HG03439 (cell line): Measurements from ENCODE around the gene PCDHGB7.
"Not testable (repeated sequence)": the region's sequence is repeated elsewhere in the genome, so short reads cannot be mapped to it uniquely, and the experiment has no call there.

Experiments used
- ATAC-seq: cut with Tn5 transposase; IDR thresholded peaks from one replicate; pipeline ENCODE4 v1.9.1; 2021; ENCODE audit warnings: mild to moderate bottlenecking, moderate library complexity; ENCODE audit not compliant: unreplicated experiment

Gene PCDHGB7

DNA sequence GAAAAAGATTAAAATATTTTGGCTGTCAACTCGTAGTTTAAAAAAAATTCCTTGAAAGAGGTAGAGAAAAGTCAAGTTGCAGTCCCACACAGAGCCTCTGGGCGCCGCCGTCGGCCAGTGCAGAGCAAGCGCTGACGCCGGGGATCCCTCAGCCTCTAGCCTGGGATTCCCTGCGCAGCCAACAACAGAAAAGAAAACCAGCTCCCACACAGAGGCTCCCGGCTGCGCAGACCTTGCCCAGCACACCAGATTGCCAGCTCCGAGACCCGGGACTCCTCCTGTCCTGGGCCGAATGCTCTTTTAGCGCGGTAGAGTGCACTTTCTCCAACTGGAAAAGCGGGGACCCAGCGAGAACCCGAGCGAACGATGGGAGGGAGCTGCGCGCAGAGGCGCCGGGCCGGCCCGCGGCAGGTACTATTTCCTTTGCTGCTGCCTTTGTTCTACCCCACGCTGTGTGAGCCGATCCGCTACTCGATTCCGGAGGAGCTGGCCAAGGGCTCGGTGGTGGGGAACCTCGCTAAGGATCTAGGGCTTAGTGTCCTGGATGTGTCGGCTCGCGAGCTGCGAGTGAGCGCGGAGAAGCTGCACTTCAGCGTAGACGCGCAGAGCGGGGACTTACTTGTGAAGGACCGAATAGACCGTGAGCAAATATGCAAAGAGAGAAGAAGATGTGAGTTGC is at the start of gene PCDHGB7:
Gene PCDHGB7 (plus strand): TSS at position 184 of the 679 bp plus-strand sequence. CDS start 183 bp downstream, at position 367.
- ATAC-seq = not testable (repeated sequence)

DNA sequence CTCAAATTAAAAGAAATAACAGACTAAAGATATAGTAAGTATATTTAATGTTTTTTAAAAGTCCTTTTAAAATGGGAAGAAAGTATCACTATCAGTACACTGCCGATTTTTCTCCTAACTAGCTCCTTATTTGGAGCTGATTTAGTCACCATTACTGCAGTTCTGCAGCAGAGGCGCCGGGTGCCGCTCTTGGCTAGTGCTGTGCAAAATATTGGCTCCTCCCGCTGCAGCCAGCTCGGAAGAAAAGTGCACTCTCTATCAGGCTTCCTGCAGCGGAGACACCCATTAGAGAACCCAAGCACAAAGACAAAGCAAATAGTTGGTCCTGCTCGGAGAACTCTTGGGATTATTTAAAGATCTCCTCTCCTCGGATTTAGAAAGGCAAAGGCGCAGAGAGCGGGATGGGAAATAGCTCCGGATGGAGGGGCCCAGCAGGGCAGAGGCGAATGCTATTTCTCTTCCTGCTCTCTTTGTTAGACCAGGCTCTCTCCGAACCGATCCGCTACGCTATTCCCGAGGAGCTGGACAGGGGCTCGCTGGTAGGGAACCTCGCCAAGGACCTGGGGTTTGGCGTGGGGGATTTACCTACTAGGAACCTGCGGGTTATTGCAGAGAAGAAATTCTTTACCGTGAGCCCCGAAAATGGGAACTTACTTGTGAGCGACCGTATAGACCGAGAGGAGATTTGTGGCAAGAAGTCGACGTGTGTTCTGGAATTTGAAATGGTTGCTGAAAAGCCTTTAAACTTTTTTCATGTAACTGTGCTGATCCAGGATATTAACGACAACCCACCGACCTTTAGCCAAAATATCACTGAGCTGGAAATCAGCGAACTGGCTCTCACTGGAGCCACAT is 47.3 kb upstream of the PCDHGB7 start, which contains the start of gene PCDHGB3:
Gene PCDHGB3 (plus strand): TSS at position 249 of the 855 bp plus-strand sequence. CDS start 153 bp downstream, at position 402.
- ATAC-seq = peak; percentile 88

DNA sequence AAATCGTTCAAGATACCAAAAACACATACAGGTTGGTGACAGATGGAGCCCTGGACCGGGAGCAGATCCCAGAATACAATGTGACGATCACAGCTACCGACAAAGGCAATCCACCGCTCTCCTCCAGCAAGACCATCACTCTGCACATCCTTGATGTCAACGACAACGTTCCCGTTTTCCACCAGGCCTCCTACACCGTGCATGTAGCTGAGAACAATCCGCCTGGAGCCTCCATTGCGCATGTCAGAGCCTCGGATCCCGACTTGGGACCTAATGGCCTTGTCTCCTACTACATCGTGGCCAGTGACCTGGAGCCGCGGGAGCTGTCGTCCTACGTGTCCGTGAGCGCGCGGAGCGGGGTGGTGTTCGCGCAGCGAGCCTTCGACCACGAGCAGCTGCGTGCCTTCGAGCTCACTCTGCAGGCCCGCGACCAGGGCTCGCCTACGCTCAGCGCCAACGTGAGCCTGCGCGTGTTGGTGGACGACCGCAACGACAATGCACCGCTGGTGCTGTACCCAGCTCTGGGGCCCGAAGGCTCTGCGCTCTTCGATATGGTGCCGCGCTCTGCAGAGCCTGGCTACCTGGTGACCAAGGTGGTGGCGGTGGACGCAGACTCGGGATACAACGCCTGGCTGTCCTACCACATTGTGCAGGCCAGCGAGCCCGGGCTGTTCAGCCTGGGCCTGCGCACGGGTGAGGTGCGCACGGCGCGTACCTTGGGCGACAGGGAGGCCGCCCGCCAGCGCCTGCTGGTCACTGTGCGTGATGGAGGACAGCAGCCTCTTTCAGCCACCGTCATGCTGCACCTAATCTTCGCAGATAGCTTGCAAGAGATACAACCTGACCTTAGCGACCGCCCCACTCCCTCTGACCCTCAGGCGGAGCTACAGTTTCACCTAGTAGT is 45.7 kb upstream of the PCDHGB7 start:
- ATAC-seq = no peak

DNA sequence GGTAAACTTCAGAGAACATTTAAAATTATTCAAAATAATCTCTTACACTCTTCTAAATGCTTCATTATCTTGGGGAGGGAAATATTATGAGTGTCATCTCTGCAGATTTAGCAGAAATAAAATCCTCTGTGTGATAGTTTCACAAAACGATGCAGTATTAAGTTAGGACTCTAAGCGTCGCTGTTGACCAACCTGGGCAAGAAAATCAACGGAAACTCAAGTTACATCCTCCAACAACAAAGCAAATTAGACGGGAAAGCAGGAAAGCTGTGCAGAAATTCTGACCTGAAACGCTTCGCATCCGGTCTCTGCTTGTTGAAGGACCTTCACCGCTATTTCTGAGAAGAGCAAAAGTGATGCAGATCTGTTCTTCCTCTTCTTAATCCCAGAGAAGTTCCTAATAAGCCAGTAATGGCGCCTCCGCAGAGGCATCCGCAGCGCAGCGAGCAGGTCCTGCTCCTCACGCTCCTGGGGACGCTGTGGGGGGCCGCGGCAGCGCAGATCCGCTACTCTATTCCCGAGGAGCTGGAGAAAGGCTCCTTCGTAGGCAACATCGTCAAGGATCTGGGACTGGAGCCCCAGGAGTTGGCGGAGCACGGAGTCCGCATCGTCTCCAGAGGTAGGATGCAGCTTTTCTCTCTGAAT is 43.7 kb upstream of the PCDHGB7 start, which contains the start of gene PCDHGA6:
Gene PCDHGA6 (plus strand): TSS at position 219 of the 645 bp plus-strand sequence. CDS start 193 bp downstream, at position 412.
- no peak for ATAC-seq

DNA sequence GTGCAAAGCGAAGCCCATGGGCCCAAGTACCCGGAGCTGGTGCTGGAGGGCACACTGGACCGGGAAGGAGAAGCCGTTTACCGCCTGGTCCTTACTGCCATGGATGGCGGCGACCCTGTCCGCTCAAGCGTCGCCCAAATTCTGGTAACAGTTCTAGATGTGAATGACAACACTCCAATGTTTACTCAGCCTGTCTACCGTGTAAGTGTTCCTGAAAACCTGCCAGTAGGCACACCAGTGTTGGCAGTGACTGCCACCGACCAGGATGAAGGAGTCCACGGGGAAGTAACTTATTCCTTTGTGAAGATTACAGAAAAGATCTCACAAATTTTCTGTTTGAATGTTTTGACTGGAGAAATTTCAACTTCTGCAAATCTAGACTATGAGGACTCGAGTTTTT is 42.9 kb upstream of the PCDHGB7 start:
- ATAC-seq = no peak

DNA sequence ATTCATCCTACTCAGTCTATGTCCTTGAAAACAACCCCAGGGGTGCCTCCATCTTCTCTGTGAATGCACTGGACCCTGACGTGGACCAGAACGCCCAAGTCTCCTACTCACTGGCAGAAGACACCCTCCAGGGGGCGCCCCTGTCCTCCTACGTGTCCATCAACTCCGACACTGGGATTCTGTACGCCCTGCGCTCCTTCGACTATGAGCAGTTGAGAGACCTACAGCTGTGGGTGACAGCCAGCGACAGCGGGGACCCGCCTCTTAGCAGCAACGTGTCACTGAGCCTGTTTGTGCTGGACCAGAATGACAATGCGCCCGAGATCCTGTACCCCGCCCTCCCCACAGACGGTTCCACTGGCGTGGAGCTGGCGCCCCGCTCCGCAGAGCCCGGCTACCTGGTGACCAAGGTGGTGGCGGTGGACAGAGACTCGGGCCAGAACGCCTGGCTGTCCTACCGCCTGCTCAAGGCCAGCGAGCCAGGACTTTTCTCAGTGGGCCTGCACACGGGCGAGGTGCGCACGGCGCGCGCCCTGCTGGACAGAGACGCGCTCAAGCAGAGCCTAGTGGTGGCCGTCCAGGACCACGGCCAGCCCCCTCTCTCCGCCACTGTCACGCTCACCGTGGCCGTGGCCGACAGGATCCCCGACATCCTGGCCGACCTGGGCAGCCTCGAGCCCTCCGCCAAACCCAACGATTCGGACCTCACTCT is 41.9 kb upstream of the PCDHGB7 start:
- not testable (repeated sequence) for ATAC-seq

DNA sequence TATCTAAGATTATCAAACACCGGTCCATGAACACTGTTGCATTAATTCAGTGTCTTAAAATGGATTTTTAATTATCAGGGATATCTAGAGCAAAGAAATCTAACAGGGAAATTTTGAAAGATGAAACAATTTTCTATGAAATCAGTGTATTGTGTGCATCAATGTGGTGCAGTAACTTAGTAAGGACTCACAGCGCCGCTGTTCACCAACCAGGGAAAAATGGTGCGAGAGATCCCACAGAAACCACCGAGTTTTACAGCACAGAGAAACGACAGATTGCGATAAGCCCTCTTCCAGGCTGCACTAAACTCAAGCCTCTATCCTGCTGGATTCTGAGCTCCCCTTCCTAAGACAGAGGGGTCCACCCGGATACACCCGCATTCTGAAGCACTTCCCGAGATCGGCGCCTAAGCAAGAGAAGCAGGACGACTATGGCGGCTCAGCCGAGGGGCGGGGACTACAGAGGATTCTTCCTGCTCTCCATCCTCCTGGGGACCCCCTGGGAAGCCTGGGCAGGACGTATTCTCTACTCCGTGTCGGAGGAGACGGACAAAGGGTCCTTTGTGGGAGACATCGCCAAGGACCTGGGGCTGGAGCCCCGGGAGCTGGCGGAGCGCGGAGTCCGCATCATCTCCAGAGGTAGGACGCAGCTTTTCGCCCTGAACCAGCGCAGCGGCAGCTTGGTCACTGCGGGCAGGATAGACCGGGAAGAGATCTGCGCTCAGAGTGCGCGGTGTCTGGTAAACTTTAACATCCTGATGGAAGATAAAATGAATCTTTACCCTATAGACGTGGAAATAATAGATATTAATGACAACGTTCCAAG is 34.8 kb upstream of the PCDHGB7 start, which contains the start of gene PCDHGA7:
Gene PCDHGA7 (plus strand): TSS at position 274 of the 826 bp plus-strand sequence. CDS start 158 bp downstream, at position 432.
- no peak for ATAC-seq

DNA sequence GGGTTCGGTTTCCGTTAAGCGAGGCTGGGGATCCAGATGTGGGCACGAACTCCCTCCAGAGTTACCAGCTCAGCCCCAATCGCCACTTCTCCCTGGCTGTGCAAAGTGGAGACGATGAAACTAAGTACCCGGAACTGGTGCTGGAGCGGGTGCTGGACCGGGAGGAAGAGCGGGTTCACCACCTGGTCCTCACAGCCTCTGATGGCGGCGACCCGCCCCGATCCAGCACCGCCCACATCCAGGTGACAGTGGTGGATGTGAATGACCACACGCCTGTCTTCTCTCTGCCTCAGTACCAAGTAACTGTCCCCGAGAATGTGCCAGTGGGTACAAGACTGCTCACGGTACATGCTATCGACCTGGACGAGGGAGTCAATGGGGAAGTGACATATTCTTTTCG is 34.1 kb upstream of the PCDHGB7 start:
- ATAC-seq = no peak

DNA sequence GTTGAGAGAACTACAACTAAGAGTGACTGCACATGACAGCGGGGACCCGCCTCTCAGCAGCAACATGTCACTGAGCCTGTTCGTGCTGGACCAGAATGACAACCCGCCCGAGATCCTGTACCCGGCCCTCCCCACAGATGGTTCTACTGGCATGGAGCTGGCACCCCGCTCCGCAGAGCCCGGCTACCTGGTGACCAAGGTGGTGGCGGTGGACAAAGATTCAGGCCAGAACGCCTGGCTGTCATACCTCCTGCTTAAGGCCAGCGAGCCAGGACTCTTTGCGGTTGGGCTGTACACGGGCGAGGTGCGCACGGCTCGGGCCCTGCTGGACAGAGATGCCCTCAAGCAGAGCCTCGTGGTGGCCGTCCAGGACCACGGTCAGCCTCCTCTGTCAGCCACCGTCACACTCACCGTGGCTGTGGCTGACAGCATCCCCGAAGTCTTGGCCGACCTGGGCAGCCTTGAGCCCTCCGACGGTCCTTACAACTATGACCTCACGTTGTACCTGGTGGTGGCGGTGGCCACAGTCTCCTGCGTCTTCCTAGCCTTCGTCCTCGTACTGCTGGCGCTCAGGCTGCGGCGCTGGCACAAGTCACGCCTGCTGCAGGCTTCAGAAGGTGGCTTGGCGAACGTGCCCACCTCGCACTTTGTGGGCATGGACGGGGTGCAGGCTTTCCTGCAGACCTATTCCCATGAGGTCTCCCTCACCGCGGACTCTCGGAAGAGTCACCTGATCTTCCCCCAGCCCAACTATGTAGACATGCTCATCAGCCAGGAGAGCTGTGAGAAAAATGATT is 32.8 kb upstream of the PCDHGB7 start:
- no peak for ATAC-seq

DNA sequence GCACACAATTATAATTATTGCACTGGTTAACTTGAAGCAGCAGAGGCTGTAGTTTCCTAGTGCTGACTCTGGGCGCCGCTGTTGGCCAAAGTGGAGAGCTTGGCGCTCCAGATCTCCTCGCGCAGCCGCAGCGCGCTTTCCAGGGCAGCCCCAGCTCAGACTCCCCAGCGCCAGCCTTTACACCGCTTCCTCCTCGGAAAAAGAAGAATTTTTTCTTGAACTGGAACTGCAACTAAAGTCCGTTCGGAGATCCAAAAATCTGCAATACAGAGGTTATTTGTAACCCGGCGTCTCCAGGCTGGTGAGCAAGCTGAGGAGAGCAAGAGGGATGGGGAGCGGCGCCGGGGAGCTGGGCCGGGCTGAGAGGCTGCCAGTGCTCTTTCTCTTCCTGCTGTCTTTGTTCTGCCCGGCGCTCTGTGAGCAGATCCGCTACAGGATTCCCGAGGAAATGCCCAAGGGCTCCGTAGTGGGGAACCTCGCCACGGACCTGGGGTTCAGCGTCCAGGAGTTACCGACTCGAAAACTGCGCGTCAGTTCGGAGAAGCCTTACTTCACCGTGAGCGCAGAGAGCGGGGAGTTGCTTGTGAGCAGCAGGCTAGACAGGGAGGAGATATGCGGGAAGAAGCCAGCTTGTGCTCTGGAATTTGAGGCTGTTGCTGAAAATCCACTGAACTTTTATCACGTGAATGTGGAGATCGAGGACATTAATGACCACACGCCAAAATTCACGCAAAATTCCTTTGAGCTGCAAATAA is 29.7 kb upstream of the PCDHGB7 start, which contains the start of gene PCDHGB4:
Gene PCDHGB4 (plus strand): TSS at position 142 of the 755 bp plus-strand sequence. CDS start 187 bp downstream, at position 329.
- not testable (repeated sequence) for ATAC-seq

DNA sequence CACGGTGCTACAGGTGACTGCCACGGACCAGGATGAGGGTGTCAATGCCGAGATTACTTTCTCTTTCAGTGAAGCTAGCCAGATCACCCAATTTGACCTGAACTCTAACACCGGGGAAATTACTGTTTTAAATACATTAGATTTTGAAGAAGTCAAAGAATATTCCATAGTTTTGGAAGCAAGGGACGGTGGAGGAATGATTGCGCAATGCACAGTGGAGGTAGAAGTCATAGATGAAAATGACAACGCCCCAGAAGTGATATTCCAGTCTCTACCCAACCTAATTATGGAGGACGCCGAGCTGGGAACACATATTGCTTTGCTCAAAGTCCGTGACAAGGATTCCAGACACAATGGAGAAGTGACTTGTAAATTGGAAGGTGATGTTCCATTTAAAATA is 28.8 kb upstream of the PCDHGB7 start:
- ATAC-seq = no peak

DNA sequence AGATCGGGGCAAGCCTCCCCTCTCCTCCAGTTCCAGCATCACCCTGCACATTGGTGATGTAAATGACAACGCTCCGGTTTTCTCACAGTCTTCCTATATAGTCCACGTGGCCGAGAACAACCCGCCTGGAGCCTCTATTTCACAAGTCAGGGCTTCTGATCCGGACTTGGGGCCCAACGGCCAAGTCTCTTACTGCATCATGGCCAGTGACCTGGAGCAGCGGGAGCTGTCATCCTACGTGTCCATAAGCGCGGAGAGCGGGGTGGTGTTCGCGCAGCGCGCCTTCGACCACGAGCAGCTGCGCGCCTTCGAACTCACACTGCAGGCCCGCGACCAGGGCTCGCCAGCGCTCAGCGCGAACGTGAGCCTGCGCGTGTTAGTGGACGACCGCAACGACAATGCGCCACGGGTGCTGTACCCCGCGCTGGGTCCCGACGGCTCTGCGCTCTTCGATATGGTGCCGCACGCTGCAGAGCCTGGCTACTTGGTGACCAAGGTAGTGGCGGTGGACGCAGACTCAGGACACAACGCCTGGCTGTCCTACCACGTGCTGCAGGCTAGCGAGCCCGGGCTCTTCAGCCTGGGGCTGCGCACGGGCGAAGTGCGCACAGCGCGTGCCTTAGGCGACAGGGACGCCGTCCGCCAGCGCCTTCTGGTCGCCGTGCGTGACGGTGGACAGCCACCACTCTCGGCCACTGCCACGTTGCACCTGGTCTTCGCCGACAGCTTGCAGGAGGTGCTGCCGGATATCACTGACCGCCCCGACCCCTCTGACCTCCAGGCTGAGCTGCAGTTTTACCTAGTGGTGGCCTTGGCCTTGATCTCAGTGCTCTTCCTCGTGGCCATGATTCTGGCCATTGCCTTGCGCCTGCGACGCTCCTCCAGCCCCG is 28.1 kb upstream of the PCDHGB7 start:
- no peak for ATAC-seq

DNA sequence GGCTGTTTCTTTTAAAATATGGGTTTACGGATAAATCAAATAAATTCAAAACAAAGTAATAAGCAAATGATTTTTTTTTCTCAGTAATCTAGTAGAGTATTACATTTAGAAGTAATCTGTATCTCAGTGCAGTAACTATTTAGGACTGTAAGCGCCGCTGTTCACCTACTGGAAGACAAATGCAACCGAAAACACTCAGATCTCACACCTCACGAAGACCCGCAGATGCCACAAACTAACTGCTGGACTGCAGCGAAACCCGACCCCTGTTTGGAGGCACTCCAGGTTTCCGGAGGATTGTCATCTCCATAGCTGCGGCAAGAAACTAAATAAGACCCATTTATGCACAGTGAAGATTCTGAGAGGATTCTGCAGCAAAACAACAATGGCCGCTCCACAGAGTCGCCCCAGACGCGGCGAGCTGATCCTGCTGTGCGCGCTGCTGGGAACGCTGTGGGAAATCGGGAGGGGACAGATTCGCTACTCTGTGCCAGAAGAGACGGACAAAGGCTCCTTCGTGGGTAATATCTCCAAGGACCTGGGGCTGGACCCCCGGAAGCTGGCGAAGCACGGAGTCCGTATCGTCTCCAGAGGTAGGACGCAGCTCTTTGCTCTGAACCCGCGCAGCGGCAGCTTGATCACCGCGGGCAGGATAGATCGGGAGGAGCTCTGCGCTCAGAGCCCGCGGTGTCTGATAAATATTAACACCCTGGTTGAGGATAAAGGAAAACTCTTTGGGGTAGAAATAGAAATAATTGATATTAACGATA is 24.9 kb upstream of the PCDHGB7 start, which contains the start of gene PCDHGA8:
Gene PCDHGA8 (plus strand): TSS at position 205 of the 770 bp plus-strand sequence. CDS start 181 bp downstream, at position 386.
- no peak for ATAC-seq

DNA sequence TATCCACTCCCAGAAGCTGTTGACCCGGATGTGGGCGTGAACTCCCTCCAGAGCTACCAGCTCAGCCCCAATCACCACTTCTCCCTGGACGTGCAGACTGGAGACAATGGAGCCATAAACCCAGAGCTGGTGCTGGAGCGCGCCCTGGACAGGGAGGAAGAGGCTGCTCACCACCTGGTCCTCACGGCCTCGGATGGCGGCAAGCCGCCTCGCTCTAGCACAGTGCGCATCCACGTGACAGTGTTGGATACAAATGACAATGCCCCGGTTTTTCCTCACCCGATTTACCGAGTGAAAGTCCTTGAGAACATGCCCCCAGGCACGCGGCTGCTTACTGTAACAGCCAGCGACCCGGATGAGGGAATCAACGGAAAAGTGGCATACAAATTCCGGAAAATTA is 24.2 kb upstream of the PCDHGB7 start:
- ATAC-seq = no peak
